Renal cortex interstitium (tissue), 11 donors: Measurements from ENCODE around the gene MARCHF6. TPM values are rescaled to one million over a fixed set of nuclear protein-coding genes. Genes with fewer than 3 reads are reported as not detected.
"Not testable (repeated sequence)": the region's sequence is repeated elsewhere in the genome, so short reads cannot be mapped to it uniquely, and the experiment has no call there.

ENCODE experiments used
- DNase-seq, 11 donors: peaks; one replicate each; pipeline ENCODE4 v3.0.0-alpha.2; 2013; ENCODE audit warnings: low read depth in 9 of 11, low spot score in 4 of 11; ENCODE audit errors: extremely low read depth in 1 of 11
- polyA plus RNA-seq, 3 donors: library from polyadenylated mRNA; unstranded; fragments of 120-200 nt; gene quantifications; one replicate each; pipeline ENCODE4 v1.2.1, GENCODE V29; 2013; ENCODE audit not compliant: insufficient read length in 3 of 3

Gene MARCHF6
- polyA plus RNA-seq, 3 donors: 174 to 227 (median 208) TPM

GRCh38 chr5:10337986-10338385, 15.5 kb upstream of the MARCHF6 start:
- DNase-seq: no peak

GRCh38 chr5:10338686-10339057, 14.8 kb upstream of the MARCHF6 start:
- DNase-seq: no peak

GRCh38 chr5:10339058-10339811, 14.3 kb upstream of the MARCHF6 start:
- DNase-seq: no peak

GRCh38 chr5:10339958-10340357, 13.5 kb upstream of the MARCHF6 start:
- no peak for DNase-seq

GRCh38 chr5:10343486-10343885, 10.0 kb upstream of the MARCHF6 start:
- no peak for DNase-seq

- not testable (repeated sequence) for DNase-seq
Measured at GRCh38 chr5:10344461-10345106, 8.9 kb upstream of the MARCHF6 start.

GRCh38 chr5:10348258-10348657, 5.2 kb upstream of the MARCHF6 start:
- no peak for DNase-seq

- DNase-seq: no peak
Measured at GRCh38 chr5:10351199-10351905, 2.1 kb upstream of the MARCHF6 start.

- no peak for DNase-seq
Measured at GRCh38 chr5:10351919-10352318, 1.6 kb upstream of the MARCHF6 start.

- DNase-seq: peak in 3 of 11 donors; percentile 35 to 60 (median 53)
Measured at GRCh38 chr5:10352430-10353240, 860 bp upstream of the MARCHF6 start.

GRCh38 chr5:10354048-10354872, 765 bp downstream of the MARCHF6 start:
- peak in 6 of 11 donors; percentile 36 to 61 (median 54) for DNase-seq

GRCh38 chr5:10355071-10355889, 1.8 kb downstream of the MARCHF6 start:
- peak in 2 of 11 donors; percentile 22 to 34 for DNase-seq

GRCh38 chr5:10358999-10359398, 5.5 kb downstream of the MARCHF6 start:
- DNase-seq: no peak

- no peak for DNase-seq
Measured at GRCh38 chr5:10360686-10361085, 7.2 kb downstream of the MARCHF6 start.

GRCh38 chr5:10363519-10364185, 10.2 kb downstream of the MARCHF6 start:
- no peak for DNase-seq

- DNase-seq: no peak
Measured at GRCh38 chr5:10364186-10364689, 10.7 kb downstream of the MARCHF6 start.

GRCh38 chr5:10365782-10366181, 12.3 kb downstream of the MARCHF6 start:
- no peak for DNase-seq
